Adrenal gland (tissue), 5 donors: ENCODE results near the gene KCNMB2.

ENCODE experiments used
- CTCF ChIP-seq, 6 experiments: fragments of 450-650 bp in 4 of 6; fragments of 200-600 bp in 2 of 6; sonication (generic) in 1 of 6; IDR thresholded peaks; 1 replicate in 5 of 6; 2 replicates in 1 of 6; pipeline versions ENCODE4 v1.5.1 to v1.8.0; 2016 to 2021; ENCODE audit warnings: antibody characterized with exemption in 6 of 6, mild to moderate bottlenecking in 2 of 6, moderate library complexity in 1 of 6
- POLR2A ChIP-seq, 2 donors: fragments of 450-650 bp; IDR thresholded peaks; one replicate each; pipeline ENCODE4 v1.6.1; 2017; ENCODE audit warnings: antibody characterized with exemption in 2 of 2, mild to moderate bottlenecking in 2 of 2, moderate library complexity in 1 of 2
- donor health status: DM: no; HTN: no; CAD: no.

GRCh38 chr3:178677961-178678360, 141.7 kb downstream of the KCNMB2 start:
- no peak for TF ChIP-seq CTCF (IDR thresholded peaks at IDR 0.05)
- TF ChIP-seq POLR2A (IDR thresholded peaks at IDR 0.05) = no peak
